Common myeloid progenitor, CD34-positive (primary cell): ENCODE results near the gene NISCH.

Experiments
- CTCF ChIA-PET: fragments of 350-600 bp; sonication (Branson Sonifier 250); formaldehyde crosslinking; loops from one replicate; lab custom pipeline; 2021; ENCODE audit warnings: antibody characterized with exemption; lab: Charles Lee
- POLR2A ChIA-PET: fragments of 350-600 bp; sonication (Branson Sonifier 250); formaldehyde crosslinking; loops from one replicate; lab custom pipeline; 2021; ENCODE audit warnings: antibody characterized with exemption; lab: Charles Lee
- DNase-seq, 3 donors: peaks; one replicate each; pipeline versions ENCODE4 v3.0.0 to v3.0.0-alpha.2; 2013
- H3K27ac ChIP-seq, 2 experiments: 1 replicate in 1 of 2; 2 replicates in 1 of 2; pipeline ENCODE4 v1.7.0; 2013; ENCODE audit warnings: inconsistent platforms in 2 of 2, low read length in 2 of 2, mild to moderate bottlenecking in 2 of 2, low read depth in 1 of 2, moderate library complexity in 1 of 2; ENCODE audit not compliant: severe bottlenecking in 2 of 2, insufficient read depth in 1 of 2, poor library complexity in 1 of 2
- H3K27me3 ChIP-seq, 5 experiments: replicated peaks in 2 of 5; 1 replicate in 3 of 5; 2 replicates in 2 of 5; pipeline versions ENCODE4 v1.6.1 to v1.7.0; 2013; ENCODE audit warnings: low read length in 4 of 5, mild to moderate bottlenecking in 2 of 5, moderate library complexity in 2 of 5, inconsistent platforms in 1 of 5; ENCODE audit not compliant: insufficient read depth in 5 of 5, control insufficient read depth in 4 of 5
- H3K36me3 ChIP-seq, 4 experiments: 1 replicate in 2 of 4; 2 replicates in 2 of 4; pipeline versions ENCODE4 v1.6.1 to v1.7.0; 2013; ENCODE audit warnings: low read length in 3 of 4, control low read depth in 1 of 4, mild to moderate bottlenecking in 1 of 4; ENCODE audit not compliant: control insufficient read depth in 4 of 4, insufficient read depth in 4 of 4
- H3K4me1 ChIP-seq, 4 experiments: 1 replicate in 3 of 4; 2 replicates in 1 of 4; pipeline versions ENCODE4 v1.6.1 to v1.7.1; 2013; ENCODE audit warnings: low read length in 3 of 4, mild to moderate bottlenecking in 3 of 4, control low read depth in 1 of 4, inconsistent platforms in 1 of 4, moderate library complexity in 1 of 4; ENCODE audit not compliant: control insufficient read depth in 4 of 4, insufficient read depth in 4 of 4; ENCODE audit errors: control extremely low read depth in 1 of 4
- H3K4me3 ChIP-seq, 7 experiments: 1 replicate in 4 of 7; 2 replicates in 3 of 7; pipeline versions ENCODE4 v1.5.1 to v1.7.0; 2013; ENCODE audit warnings: mild to moderate bottlenecking in 7 of 7, low read length in 6 of 7, moderate library complexity in 6 of 7, inconsistent platforms in 2 of 7, low read depth in 2 of 7, control low read depth in 1 of 7; ENCODE audit not compliant: insufficient read depth in 4 of 7, control insufficient read depth in 1 of 7; ENCODE audit errors: extremely low read depth in 1 of 7
- H3K9me3 ChIP-seq, 5 experiments: 1 replicate in 4 of 5; 2 replicates in 1 of 5; pipeline versions ENCODE4 v1.6.1 to v1.7.1; 2013; ENCODE audit warnings: low read length in 4 of 5, mild to moderate bottlenecking in 2 of 5, inconsistent platforms in 1 of 5, low read depth in 1 of 5, moderate library complexity in 1 of 5; ENCODE audit not compliant: control insufficient read depth in 4 of 5, insufficient read depth in 2 of 5; ENCODE audit errors: control extremely low read depth in 1 of 5
- WGBS: methylation state at CpG from one replicate; pipeline ENCODE4 v1.1.5; 2013; ENCODE audit not compliant: insufficient coverage; 5-methylcytosine and 5-hydroxymethylcytosine counted together

NISCH gene

DNA sequence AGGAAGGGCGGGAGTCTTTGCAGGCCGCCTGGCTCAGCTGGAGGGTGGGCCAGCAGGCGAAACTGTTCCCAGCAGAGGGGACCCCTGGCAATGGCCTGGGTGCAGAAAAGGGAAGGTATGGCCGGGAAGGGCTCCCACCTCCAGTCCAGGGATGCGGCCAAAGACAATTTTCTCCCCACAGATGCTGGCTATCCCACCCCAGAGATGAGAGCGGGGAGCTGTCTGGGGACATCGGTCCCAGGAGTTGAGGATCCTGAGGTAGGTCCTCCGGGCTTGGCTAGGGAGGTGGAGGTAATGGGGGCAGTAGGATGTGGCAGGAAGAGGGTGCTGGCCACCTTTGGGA, 12.2 kb upstream of the NISCH start:
- H3K27me3 ChIP-seq, result no peaks in the 10 kb centered on the region
- CTCF ChIA-PET, result interaction anchor here (0.9 to 15.4 kb wide), 2 partner anchors 9 to 19 kb away, joined by 3 to 477 read pairs; no protein-coding TSS in a partner anchor
- H3K36me3 ChIP-seq, result no peaks in the 10 kb centered on the region
- WGBS, result 100% methylated on average over 4 of the region's 8 CpGs
- no peaks in the 10 kb centered on the region for H3K9me3 ChIP-seq
- no peak for DNase-seq
- H3K27ac ChIP-seq, result no peak overlapping the region
- POLR2A ChIA-PET, result no interaction called here
- H3K4me3 ChIP-seq, result no peak overlapping the region
- H3K4me1 ChIP-seq, result peaks cover 0 to 11% (median 6%) of the 10 kb centered on the region in 4 experiments

DNA sequence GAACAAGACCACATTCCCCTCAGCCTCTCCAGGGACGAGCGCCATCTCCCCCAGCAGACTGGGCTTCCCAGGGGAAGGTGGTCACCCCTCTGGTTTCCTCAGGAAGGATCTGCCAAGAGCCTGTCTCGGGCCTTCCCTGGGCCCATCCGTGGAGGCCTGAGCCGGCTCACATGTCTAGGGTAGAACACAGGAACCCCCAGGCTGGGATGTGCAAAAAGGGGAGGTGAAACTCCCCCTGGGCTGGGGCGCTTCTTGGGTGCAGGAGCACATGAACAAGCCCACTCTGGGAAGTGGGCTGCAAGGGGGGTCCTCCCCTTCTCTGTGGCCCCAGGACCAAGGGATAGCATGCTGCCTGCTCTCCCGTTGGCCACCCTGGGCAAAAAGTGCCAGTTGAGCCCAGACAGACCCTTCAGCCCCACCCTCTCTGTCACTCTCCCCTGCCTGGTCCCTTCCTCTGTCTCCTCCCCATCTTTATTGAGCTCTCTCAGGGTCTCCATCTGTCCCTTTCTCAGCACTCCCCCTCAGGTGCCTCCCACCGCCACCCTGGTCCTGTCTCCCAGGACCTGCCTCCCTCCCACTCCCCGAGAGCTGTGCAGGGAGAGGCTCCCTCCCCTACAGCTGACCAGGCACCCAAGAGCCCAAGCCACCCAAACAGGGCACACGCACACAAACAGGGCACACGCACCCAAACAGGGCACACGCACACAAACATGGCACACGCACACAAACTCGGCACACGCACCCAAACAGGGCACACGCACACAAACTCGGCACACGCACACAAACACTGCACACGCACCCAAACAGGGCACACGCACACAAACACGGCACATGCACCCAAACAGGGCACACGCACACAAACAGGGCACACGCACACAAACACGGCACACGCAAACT, 11.4 kb upstream of the NISCH start:
- Histone ChIP-seq H3K27me3 (no peaks in the 10 kb centered on the region), H3K9me3 (no peaks in the 10 kb centered on the region), H3K27ac (no peak overlapping the region), H3K4me1 (peaks cover 0 to 11% (median 6%) of the 10 kb centered on the region in 4 experiments), H3K36me3 (no peaks in the 10 kb centered on the region), H3K4me3 (no peak overlapping the region)
- 93% methylated on average over 17 of the region's 25 CpGs for WGBS
- CTCF ChIA-PET, result interaction anchor here (0.9 to 15.4 kb wide), 3 partner anchors 9 to 58 kb away, joined by 3 to 477 read pairs (median 5); no protein-coding TSS in a partner anchor
- no peak for DNase-seq
- POLR2A ChIA-PET, result no interaction called here

DNA sequence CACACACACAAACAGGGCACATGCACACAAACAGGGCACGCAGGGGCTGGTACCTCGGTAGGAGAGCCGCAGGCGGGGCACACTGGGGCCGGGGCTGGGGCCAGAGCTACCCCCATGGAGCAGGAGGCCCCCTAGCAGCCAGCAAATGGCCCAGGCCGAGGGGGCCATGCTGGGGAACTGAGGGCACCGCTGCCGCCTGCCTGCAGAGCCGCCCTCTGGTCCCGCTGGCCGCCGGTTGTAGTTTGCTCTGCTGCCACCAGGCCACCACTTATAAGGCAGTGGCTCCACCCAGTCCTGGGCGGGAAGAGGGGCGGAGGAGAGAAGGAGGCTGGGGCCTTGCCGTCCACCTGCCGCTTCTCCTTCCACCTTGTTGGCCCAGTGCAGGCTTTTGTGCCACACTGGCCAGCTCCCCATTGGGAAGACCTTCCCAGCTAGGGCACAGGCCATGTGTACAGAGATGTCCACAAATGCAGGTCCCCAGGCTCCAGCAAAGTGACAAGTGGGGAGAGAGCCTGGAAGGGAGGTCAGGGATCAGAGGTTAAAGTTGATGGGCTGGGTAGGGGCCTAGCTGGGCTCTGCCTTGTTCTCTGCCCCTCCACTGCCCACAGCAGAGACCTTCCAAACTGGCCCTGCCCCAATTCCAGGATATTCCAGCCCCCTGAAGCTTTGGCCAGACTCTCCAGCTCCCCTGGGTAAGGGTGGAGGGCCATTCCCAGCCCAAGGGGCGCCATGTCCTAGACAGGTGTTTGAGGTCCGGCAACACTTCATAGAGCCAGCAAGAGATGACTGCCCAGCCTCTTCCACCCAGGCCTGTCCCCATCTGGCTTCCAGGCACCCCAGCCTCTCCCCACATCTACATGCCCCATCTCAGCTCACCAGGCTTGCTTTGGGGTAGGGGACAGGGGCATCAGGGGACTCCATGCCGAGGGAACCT, 10.3 kb upstream of the NISCH start, which contains the start of gene SEMA3G:
Gene SEMA3G, minus strand, starts transcription at position 244 of the 934 bp plus-strand sequence. Its CDS starts 76 bp downstream, at position 168.
- WGBS, result 44% methylated on average over 10 of the region's 19 CpGs
- POLR2A ChIA-PET, result interaction anchor here (1.1 kb wide), 1 partner anchor 13 kb away, joined by 3 read pairs; no protein-coding TSS in a partner anchor
- DNase-seq, result peak; percentile 74 to 86 (median 85)
- Histone ChIP-seq H3K9me3 (no peaks in the 10 kb centered on the region), H3K4me1 (peaks cover 0 to 11% (median 6%) of the 10 kb centered on the region in 4 experiments), H3K4me3 (peak within 1 kb of the TSS in 2 of 7 experiments; percentile 26 to 42), H3K36me3 (no peaks in the 10 kb centered on the region), H3K27ac (no peak within 1 kb of the TSS), H3K27me3 (no peaks in the 10 kb centered on the region)
- CTCF ChIA-PET, result interaction anchor here (1.2 to 15.4 kb wide), 8 partner anchors 21 to 244 kb away, joined by 3 to 477 read pairs (median 6); no protein-coding TSS in a partner anchor

DNA sequence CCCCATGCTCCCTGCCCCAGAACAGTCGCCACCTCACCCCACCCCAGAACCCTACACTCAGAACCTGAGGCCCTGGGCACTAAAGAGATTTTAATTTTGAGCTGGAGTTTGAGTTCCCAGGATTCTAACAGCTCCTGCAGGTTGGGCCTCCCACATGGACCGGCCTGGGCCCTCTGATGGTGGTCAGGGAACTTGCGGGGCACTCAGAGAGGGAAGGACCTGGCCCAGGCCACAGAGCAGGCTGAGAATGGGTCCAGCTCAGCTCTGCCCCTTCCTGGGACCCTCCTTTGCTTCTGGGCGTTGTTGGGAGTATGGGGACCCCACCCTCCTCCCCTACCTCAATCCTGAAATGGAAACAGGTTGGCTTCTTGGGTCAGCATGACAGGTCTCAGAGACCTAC, 9.4 kb upstream of the NISCH start:
- WGBS, result 100% methylated on average over 1 of the region's 4 CpGs
- Histone ChIP-seq H3K27ac (no peak overlapping the region), H3K9me3 (no peaks in the 10 kb centered on the region), H3K27me3 (no peaks in the 10 kb centered on the region), H3K4me3 (no peak overlapping the region), H3K4me1 (peaks cover 0 to 11% (median 6%) of the 10 kb centered on the region in 4 experiments), H3K36me3 (no peaks in the 10 kb centered on the region)
- ChIA-PET CTCF (interaction anchor here (0.7 to 15.4 kb wide), 17 partner anchors 12 to 245 kb away, joined by 3 to 477 read pairs (median 4); no protein-coding TSS in a partner anchor), POLR2A (interaction anchor here (1.1 kb wide), 1 partner anchor 14 kb away, joined by 3 read pairs; no protein-coding TSS in a partner anchor)
- DNase-seq, result no peak

DNA sequence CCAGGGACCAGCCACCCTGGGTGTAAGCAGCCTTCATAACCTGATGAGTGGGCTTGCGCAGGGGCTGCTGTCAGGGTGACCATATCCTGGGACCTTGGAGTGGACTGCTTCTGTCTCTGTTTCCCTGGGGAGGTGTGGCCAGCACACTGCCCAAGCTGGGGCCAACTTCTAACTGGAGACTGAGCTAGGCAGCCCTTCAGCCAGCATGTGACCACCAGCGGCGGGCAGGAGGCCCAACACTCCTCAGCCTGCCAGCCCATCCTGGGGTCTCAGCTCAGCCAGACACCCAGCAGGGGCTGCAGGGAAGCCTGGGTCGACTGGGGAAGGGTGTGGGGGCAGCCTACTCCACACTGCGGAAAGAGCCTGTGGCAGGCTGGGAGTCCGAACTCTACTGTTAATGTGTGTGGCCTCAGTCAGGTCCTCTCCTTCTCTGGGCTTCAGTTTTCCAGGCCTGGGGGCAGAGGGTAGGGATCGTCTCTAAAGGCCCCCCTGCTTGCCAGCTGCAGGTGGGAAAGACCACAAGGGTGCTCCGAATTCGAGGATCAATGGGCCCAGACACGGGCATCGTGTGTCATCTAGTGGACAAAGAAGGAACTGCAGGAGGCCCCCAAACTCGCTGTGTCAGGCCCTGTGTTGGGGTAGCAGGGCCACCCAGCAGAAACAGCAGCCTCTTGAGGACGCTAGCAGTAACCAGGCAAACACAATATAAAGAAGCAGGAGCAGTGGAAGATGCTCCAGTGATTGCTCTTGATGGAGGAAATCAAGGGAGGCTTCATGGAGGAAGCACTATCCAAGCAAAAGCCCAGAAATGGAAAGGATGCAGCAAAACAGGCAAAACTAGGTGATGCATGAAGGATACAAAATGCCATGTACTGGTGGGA, 8.5 kb upstream of the NISCH start:
- Histone ChIP-seq H3K4me3 (no peak overlapping the region), H3K36me3 (no peaks in the 10 kb centered on the region), H3K9me3 (no peaks in the 10 kb centered on the region), H3K27me3 (no peaks in the 10 kb centered on the region), H3K27ac (no peak overlapping the region), H3K4me1 (peaks cover 0 to 11% (median 6%) of the 10 kb centered on the region in 4 experiments)
- 41% methylated on average over 13 of the region's 13 CpGs for WGBS
- DNase-seq, result peak; percentile 79 to 89 (median 86)
- ChIA-PET CTCF (interaction anchor here (0.7 to 15.4 kb wide), 17 partner anchors 8 to 246 kb away, joined by 3 to 477 read pairs (median 4); no protein-coding TSS in a partner anchor), POLR2A (interaction anchor here (0.6 kb wide), 1 partner anchor 14 kb away, joined by 3 read pairs; no protein-coding TSS in a partner anchor)
